CD4-positive, alpha-beta T cell treated with Interleukin-1 beta for 1 hour (primary cell): ENCODE results near the gene SLC9A7.

ENCODE experiments used
- DNase-seq, 2 donors: peaks; one replicate each; pipeline ENCODE4 v3.0.0-alpha.2; 2020 to 2022

SLC9A7 gene

GRCh38 chrX:46698691-46699090, 60.2 kb downstream of the SLC9A7 start:
- no peak for DNase-seq

GRCh38 chrX:46695491-46695890, 63.4 kb downstream of the SLC9A7 start:
- DNase-seq: no peak

GRCh38 chrX:46694549-46694948, 64.4 kb downstream of the SLC9A7 start:
- DNase-seq: no peak

- no peak for DNase-seq
These were observed 65.8 kb downstream of the SLC9A7 start for GRCh38 chrX:46693149-46693548.

GRCh38 chrX:46690818-46691217, 68.1 kb downstream of the SLC9A7 start:
- no peak for DNase-seq

GRCh38 chrX:46687619-46688018, 71.3 kb downstream of the SLC9A7 start:
- no peak for DNase-seq

GRCh38 chrX:46686003-46686645, 72.8 kb downstream of the SLC9A7 start:
- peak; percentile 30 to 51 for DNase-seq

- no peak for DNase-seq
These were observed 75.9 kb downstream of the SLC9A7 start for GRCh38 chrX:46683048-46683447.

- no peak for DNase-seq
These were observed 77.1 kb downstream of the SLC9A7 start for GRCh38 chrX:46681849-46682248.

GRCh38 chrX:46678232-46678631, 80.7 kb downstream of the SLC9A7 start:
- no peak for DNase-seq

- peak in 1 of 2 donors; percentile 1 for DNase-seq
These were observed 82.2 kb downstream of the SLC9A7 start for GRCh38 chrX:46676399-46677356.

- no peak for DNase-seq
These were observed 85.1 kb downstream of the SLC9A7 start for GRCh38 chrX:46673620-46674359.

GRCh38 chrX:46670316-46670715, 88.6 kb downstream of the SLC9A7 start:
- DNase-seq: no peak

- DNase-seq: no peak
These were observed 92.1 kb downstream of the SLC9A7 start for GRCh38 chrX:46666831-46667230.

- DNase-seq: no peak
These were observed 93.4 kb downstream of the SLC9A7 start for GRCh38 chrX:46665232-46666152.

GRCh38 chrX:46662188-46662958, 96.5 kb downstream of the SLC9A7 start:
- no peak for DNase-seq

- DNase-seq: no peak
These were observed 105.4 kb downstream of the SLC9A7 start for GRCh38 chrX:46653482-46653881.

- DNase-seq: no peak
These were observed 109.3 kb downstream of the SLC9A7 start for GRCh38 chrX:46649421-46650260.

- no peak for DNase-seq
These were observed 110.3 kb downstream of the SLC9A7 start for GRCh38 chrX:46648660-46649059.

GRCh38 chrX:46647251-46647650, 111.7 kb downstream of the SLC9A7 start:
- no peak for DNase-seq

- DNase-seq: no peak
These were observed 113.3 kb downstream of the SLC9A7 start for GRCh38 chrX:46645614-46646013.
